Measurements from ENCODE around the gene CFAP74.

GRCh38 chr1:1889847-1890505 is 113.6 kb downstream of the CFAP74 start:
- TF ChIP-seq CTCF (IDR thresholded peaks at IDR 0.05) (no peak), EP300 (IDR thresholded peaks at IDR 0.05) (peak in 1 of 2 donors; percentile 28), POLR2A (IDR thresholded peaks at IDR 0.05) (no peak)

Measured in tibial nerve (tissue), 4 donors.